ENCODE results near the gene SNRNP25. TPM values are rescaled to one million over a fixed set of nuclear protein-coding genes. Genes with fewer than 3 reads are reported as not detected.

Gene SNRNP25
- total RNA-seq, 4 donors from 2014 or later: 22.0 to 33.6 (median 25.7) TPM

- intact Hi-C loops (cut with DNase I): no loop called here
- no peak for DNase-seq (ENCODE audit: extremely low spot score)
- no peak overlapping the region for H3K4me3 ChIP-seq
- peaks cover 71 to 100% (median 97%) of the 10 kb centered on the region in 4 donors for H3K36me3 ChIP-seq
- H3K4me1 ChIP-seq: peaks cover 0 to 7% (median 2%) of the 10 kb centered on the region in 4 donors
- H3K27me3 ChIP-seq: no peaks in the 10 kb centered on the region
- no peak overlapping the region for H3K27ac ChIP-seq (replicated peaks in 1 of 4)
- 75% methylated on average over 8 of the region's 11 CpGs for WGBS
- H3K9me3 ChIP-seq: no peaks in the 10 kb centered on the region
- no peak for TF ChIP-seq EP300 (IDR thresholded peaks at IDR 0.05)
- TF ChIP-seq, protein P1, sequence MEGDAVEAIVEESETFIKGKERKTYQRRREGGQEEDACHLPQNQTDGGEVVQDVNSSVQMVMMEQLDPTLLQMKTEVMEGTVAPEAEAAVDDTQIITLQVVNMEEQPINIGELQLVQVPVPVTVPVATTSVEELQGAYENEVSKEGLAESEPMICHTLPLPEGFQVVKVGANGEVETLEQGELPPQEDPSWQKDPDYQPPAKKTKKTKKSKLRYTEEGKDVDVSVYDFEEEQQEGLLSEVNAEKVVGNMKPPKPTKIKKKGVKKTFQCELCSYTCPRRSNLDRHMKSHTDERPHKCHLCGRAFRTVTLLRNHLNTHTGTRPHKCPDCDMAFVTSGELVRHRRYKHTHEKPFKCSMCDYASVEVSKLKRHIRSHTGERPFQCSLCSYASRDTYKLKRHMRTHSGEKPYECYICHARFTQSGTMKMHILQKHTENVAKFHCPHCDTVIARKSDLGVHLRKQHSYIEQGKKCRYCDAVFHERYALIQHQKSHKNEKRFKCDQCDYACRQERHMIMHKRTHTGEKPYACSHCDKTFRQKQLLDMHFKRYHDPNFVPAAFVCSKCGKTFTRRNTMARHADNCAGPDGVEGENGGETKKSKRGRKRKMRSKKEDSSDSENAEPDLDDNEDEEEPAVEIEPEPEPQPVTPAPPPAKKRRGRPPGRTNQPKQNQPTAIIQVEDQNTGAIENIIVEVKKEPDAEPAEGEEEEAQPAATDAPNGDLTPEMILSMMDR (IDR thresholded peaks at IDR 0.05): no peak
Measured at GRCh38 chr16:60166-60565, 6.5 kb downstream of the SNRNP25 start.

- H3K27ac ChIP-seq (replicated peaks in 1 of 4): no peak overlapping the region
- H3K4me1 ChIP-seq: peaks cover 8 to 17% (median 12%) of the 10 kb centered on the region in 4 donors
- intact Hi-C loops (cut with DNase I): no loop called here
- H3K36me3 ChIP-seq: peaks cover 63 to 91% (median 88%) of the 10 kb centered on the region in 4 donors
- no peaks in the 10 kb centered on the region for H3K27me3 ChIP-seq
- DNase-seq (ENCODE audit: extremely low spot score): no peak
- TF ChIP-seq POLR2A (IDR thresholded peaks at IDR 0.05; ENCODE audit: low read depth) (no peak), POLR2AphosphoS5 (IDR thresholded peaks at IDR 0.05) (no peak), EP300 (IDR thresholded peaks at IDR 0.05) (no peak)
- TF ChIP-seq, protein P1 (IDR thresholded peaks at IDR 0.05): no peak
- H3K4me3 ChIP-seq: no peak overlapping the region
- 87% methylated on average over 68 of the region's 89 CpGs for WGBS
- H3K9me3 ChIP-seq: no peaks in the 10 kb centered on the region
Measured at GRCh38 chr16:60929-61878, 7.6 kb downstream of the SNRNP25 start.

DNA sequence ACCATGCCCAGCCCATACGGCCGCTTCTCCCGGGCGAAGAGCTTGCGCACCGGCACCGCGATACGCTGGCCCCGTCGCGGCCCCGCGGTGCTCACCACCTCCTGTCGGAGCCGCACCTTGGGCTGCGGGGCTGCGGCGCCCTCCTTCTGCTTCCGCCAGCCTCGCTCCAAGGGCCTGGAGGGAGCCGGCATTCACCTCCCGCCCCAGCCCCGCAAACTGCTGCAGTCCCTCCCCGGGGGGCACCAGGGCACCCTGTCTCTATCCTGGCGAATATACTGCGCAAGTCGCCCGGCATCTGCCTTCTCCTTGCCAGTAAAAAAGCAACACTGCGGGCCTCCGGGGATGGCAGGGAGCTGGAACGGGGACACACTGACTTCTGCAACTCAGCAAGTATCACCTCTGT is 8.3 kb downstream of the SNRNP25 start:
- no peaks in the 10 kb centered on the region for H3K9me3 ChIP-seq
- DNase-seq (ENCODE audit: extremely low spot score): no peak
- intact Hi-C loops (cut with DNase I): no loop called here
- H3K36me3 ChIP-seq: peaks cover 56 to 84% (median 81%) of the 10 kb centered on the region in 4 donors
- TF ChIP-seq EP300 (IDR thresholded peaks at IDR 0.05) (no peak), POLR2A (IDR thresholded peaks at IDR 0.05; ENCODE audit: low read depth) (no peak), POLR2AphosphoS5 (IDR thresholded peaks at IDR 0.05) (no peak)
- TF ChIP-seq, protein P1 (IDR thresholded peaks at IDR 0.05): no peak
- no peaks in the 10 kb centered on the region for H3K27me3 ChIP-seq
- H3K4me3 ChIP-seq: no peak overlapping the region
- H3K27ac ChIP-seq (replicated peaks in 1 of 4): no peak overlapping the region
- 90% methylated on average over 18 of the region's 32 CpGs for WGBS
- H3K4me1 ChIP-seq: peaks cover 15 to 24% (median 19%) of the 10 kb centered on the region in 4 donors

DNA sequence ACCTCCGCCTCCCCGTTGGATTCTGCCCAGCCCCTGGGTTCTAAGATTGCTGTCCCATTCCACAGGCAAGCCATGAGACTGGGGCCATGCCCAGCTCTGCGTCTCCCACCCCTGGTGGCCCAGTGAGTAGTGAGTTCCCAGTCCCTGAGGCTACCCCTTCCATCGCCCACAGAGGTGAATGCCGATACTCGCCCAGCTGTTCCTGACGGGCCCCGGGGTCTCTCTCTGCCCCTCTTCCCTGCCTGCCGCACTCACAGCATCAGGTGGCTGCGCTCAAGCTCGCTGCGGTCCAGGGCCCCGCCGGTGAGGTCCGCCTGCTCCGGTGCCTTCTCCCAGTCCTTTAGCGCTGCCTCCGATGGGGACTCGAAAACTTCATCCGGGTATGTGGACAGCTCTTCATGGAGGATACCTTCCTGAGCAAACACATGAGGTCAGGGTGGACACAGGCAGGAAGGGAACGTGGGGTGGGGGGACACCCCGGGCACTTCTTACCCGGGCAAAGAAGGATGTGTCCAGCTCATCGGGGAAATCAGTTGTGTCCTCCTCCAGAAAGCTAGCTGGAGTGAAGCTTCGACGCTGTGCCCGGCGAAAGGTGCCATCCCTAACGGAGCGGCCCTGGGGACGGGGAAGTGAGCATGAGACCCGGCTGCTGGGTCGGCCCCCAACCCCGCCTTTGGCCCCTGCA is 8.8 kb downstream of the SNRNP25 start:
- no peaks in the 10 kb centered on the region for H3K27me3 ChIP-seq
- H3K27ac ChIP-seq (replicated peaks in 1 of 4): no peak overlapping the region
- no peak for DNase-seq (ENCODE audit: extremely low spot score)
- WGBS: 93% methylated on average over 18 of the region's 34 CpGs
- H3K4me3 ChIP-seq: no peak overlapping the region
- H3K36me3 ChIP-seq: peaks cover 51 to 79% (median 76%) of the 10 kb centered on the region in 4 donors
- no peak for TF ChIP-seq POLR2A (IDR thresholded peaks at IDR 0.05; ENCODE audit: low read depth)
- TF ChIP-seq EP300 (IDR thresholded peaks at IDR 0.05): no peak
- TF ChIP-seq, protein P1 (IDR thresholded peaks at IDR 0.05): no peak
- no peak for TF ChIP-seq POLR2AphosphoS5 (IDR thresholded peaks at IDR 0.05)
- no peaks in the 10 kb centered on the region for H3K9me3 ChIP-seq
- intact Hi-C loops (cut with DNase I): no loop called here
- H3K4me1 ChIP-seq: peaks cover 20 to 29% (median 24%) of the 10 kb centered on the region in 4 donors

Measured in esophagus muscularis mucosa (tissue), 4 donors.